ENCODE measurements around the gene CARMIL1. TPM values are rescaled to one million over a fixed set of nuclear protein-coding genes. Genes with fewer than 3 reads are reported as not detected.

Gene CARMIL1
- total and polyA plus RNA-seq, 10 of the 15 experiments (the other 5 are each of a cell fraction or from before 2014, with no cell fraction given) = 6.4 to 18.1 (median 10.3) TPM

DNA sequence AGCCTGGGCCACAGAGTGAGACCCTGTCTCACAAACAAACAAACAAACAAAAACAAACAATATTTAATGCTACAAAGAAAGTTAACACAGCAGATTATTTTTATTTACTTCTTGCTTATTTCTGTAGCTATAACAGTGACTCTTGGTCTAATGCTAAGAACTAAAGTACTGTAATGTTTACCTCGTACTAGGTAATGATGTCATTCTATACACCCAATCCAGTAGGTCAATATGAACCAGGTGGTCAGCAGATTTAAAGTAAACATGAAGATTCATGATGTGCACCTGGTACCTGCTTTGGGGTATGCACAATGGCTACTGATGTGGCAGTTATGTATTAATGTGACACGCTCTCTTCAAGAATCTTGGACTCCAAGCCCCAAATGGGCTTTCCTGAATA, 36.6 kb upstream of the CARMIL1 start:
- Histone ChIP-seq H3K27me3 (replicated peaks in 1 of 2; ENCODE audit: control insufficient read depth in 2 of 2, insufficient read depth in 2 of 2, low read length in 1 of 2) (no peaks in the 10 kb centered on the region), H2AFZ (ENCODE audit: control insufficient read depth, low read depth, low read length) (no peak overlapping the region), H3K9ac (ENCODE audit: control insufficient read depth, insufficient read depth, low read length) (no peak overlapping the region), H3K9me3 (replicated peaks; ENCODE audit: control insufficient read depth, insufficient read depth, low read length) (no peaks in the 10 kb centered on the region), H3K27ac (ENCODE audit: control insufficient read depth, insufficient read depth) (no peak overlapping the region), H3K79me2 (ENCODE audit: control insufficient read depth, insufficient read depth, low read length) (no peaks in the 10 kb centered on the region), H4K20me1 (ENCODE audit: control insufficient read depth, insufficient read depth) (no peaks in the 10 kb centered on the region), H3K36me3 (ENCODE audit: control insufficient read depth in 2 of 2, insufficient read depth in 2 of 2, low read length in 1 of 2) (no peaks in the 10 kb centered on the region), H3K4me3 (no peak overlapping the region), H3K4me2 (ENCODE audit: control insufficient read depth, insufficient read depth) (no peak overlapping the region), H3K4me1 (ENCODE audit: control insufficient read depth, insufficient read depth, low read length) (no peaks in the 10 kb centered on the region)
- intact Hi-C loops (cut with micrococcal nuclease; ENCODE audit: unreplicated experiment) (no loop called here), in situ Hi-C loops (cut with MboI) (no loop called here)
- no peak for TF ChIP-seq TCF12 (IDR thresholded peaks at IDR 0.05; ENCODE audit: low read depth, low read length)
- TF ChIP-seq, protein P1, sequence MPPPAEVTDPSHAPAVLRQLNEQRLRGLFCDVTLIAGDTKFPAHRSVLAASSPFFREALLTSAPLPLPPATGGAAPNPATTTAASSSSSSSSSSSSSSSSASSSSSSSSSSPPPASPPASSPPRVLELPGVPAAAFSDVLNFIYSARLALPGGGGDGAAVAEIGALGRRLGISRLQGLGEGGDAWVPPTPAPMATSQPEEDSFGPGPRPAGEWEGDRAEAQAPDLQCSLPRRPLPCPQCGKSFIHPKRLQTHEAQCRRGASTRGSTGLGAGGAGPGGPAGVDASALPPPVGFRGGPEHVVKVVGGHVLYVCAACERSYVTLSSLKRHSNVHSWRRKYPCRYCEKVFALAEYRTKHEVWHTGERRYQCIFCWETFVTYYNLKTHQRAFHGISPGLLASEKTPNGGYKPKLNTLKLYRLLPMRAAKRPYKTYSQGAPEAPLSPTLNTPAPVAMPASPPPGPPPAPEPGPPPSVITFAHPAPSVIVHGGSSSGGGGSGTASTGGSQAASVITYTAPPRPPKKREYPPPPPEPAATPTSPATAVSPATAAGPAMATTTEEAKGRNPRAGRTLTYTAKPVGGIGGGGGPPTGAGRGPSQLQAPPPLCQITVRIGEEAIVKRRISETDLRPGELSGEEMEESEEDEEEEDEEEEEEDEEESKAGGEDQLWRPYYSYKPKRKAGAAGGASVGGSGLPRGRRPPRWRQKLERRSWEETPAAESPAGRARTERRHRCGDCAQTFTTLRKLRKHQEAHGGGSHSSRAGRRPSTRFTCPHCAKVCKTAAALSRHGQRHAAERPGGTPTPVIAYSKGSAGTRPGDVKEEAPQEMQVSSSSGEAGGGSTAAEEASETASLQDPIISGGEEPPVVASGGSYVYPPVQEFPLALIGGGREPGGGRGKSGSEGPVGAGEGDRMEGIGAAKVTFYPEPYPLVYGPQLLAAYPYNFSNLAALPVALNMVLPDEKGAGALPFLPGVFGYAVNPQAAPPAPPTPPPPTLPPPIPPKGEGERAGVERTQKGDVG (CRISPR knock-in tag; IDR thresholded peaks at IDR 0.05) = no peak
- TF ChIP-seq STAT1 (conservative IDR thresholded peaks at IDR 0.05) = no peak
- TF ChIP-seq, protein P2, sequence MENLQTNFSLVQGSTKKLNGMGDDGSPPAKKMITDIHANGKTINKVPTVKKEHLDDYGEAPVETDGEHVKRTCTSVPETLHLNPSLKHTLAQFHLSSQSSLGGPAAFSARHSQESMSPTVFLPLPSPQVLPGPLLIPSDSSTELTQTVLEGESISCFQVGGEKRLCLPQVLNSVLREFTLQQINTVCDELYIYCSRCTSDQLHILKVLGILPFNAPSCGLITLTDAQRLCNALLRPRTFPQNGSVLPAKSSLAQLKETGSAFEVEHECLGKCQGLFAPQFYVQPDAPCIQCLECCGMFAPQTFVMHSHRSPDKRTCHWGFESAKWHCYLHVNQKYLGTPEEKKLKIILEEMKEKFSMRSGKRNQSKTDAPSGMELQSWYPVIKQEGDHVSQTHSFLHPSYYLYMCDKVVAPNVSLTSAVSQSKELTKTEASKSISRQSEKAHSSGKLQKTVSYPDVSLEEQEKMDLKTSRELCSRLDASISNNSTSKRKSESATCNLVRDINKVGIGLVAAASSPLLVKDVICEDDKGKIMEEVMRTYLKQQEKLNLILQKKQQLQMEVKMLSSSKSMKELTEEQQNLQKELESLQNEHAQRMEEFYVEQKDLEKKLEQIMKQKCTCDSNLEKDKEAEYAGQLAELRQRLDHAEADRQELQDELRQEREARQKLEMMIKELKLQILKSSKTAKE (IDR thresholded peaks at IDR 0.05; ENCODE audit: low read depth, poor library complexity, severe bottlenecking) = no peak
- no peak for TF ChIP-seq SUZ12 (IDR thresholded peaks at IDR 0.05; ENCODE audit: unreplicated experiment)
- TF ChIP-seq KDM1A (IDR thresholded peaks at IDR 0.05; ENCODE audit: borderline replicate concordance) = no peak
- TF ChIP-seq, protein P3, sequence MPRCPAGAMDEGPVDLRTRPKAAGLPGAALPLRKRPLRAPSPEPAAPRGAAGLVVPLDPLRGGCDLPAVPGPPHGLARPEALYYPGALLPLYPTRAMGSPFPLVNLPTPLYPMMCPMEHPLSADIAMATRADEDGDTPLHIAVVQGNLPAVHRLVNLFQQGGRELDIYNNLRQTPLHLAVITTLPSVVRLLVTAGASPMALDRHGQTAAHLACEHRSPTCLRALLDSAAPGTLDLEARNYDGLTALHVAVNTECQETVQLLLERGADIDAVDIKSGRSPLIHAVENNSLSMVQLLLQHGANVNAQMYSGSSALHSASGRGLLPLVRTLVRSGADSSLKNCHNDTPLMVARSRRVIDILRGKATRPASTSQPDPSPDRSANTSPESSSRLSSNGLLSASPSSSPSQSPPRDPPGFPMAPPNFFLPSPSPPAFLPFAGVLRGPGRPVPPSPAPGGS (IDR thresholded peaks at IDR 0.05; ENCODE audit: borderline replicate concordance, insufficient read depth, low read depth, low read length, poor library complexity, severe bottlenecking) = no peak
- TF ChIP-seq ASH2L (IDR thresholded peaks at IDR 0.05; ENCODE audit: borderline replicate concordance, low read depth) = no peak
- TF ChIP-seq ZNF274 (IDR thresholded peaks at IDR 0.05; ENCODE audit: insufficient read depth, insufficient read length) = no peak
- TF ChIP-seq ZNF217 (IDR thresholded peaks at IDR 0.05) = no peak
- RAD21 ChIA-PET (ENCODE audit: unreplicated experiment) = interaction anchor here (0.6 kb wide), 1 partner anchor 243 kb away, joined by 3 read pairs; no protein-coding TSS in a partner anchor
- WGBS (ENCODE audit: insufficient coverage, insufficient replicate concordance, low lambda C conversion rate, missing lambda C conversion rate) = 53% methylated on average over 2 of the region's 2 CpGs
- ATAC-seq (no peak), DNase-seq (ENCODE audit: low read depth, low spot score) (no peak), FAIRE-seq (no peak)
- no TSS peak for BruUV-seq (replicated peaks)
- POLR2A ChIA-PET = no interaction called here
- CTCF ChIA-PET = interaction anchor here (0.6 to 0.9 kb wide), 2 partner anchors 18 to 280 kb away, joined by 3 read pairs; no protein-coding TSS in a partner anchor
- SMC1A ChIA-PET (ENCODE audit: uncharacterized antibody, unreplicated experiment) = no interaction called here
